ENCODE results near the gene C1orf174. TPM values are rescaled to one million over a fixed set of nuclear protein-coding genes. Genes with fewer than 3 reads are reported as not detected.

C1orf174 gene
- total and polyA plus RNA-seq, 4 donors: 10.8 to 19.3 (median 17.6) TPM

DNA sequence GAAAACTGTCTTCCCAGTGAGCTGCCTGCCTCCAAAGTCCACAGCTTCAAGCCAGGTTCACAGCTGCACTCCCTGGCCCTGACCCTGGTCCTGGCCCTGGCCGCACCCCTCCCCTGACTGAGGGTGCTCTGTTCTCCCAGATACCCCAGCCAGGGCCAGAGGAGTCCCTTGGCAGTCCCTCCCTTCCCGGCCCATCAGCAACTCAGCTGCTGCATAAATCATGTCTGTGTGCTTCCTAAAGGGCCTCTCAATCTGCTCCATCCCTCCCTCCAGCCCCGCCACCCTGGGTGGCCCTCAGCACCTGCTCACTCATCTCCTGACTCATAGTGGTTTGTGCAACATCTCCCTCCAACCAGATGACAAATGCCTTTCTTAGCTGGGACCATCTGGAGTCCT lies 24.8 kb upstream of the C1orf174 start:
- WGBS, 2 donors: 39 to 47% methylated on average over 3 of the region's 3 CpGs
- H3K27ac ChIP-seq (ENCODE audit: low read depth in 1 of 2, low read length in 1 of 2): no peak overlapping the region
- no peak for TF ChIP-seq CTCF (IDR thresholded peaks at IDR 0.05; ENCODE audit: control extremely low read depth, extremely low read depth)
- ATAC-seq (ENCODE audit: insufficient read depth, low FRiP score): no peak
- no peak overlapping the region for H3K4me3 ChIP-seq
- H3K36me3 ChIP-seq (ENCODE audit: control insufficient read depth in 4 of 4, insufficient read depth in 4 of 4, low read length in 4 of 4): no peaks in the 10 kb centered on the region
- no peak overlapping the region for H3K9ac ChIP-seq (ENCODE audit: insufficient read depth in 1 of 2, low read length in 2 of 2)
- peaks cover 0 to 9% (median 4%) of the 10 kb centered on the region in 5 donors for H3K4me1 ChIP-seq (ENCODE audit: control insufficient read depth in 5 of 5, insufficient read depth in 5 of 5, low read length in 5 of 5)
- peaks cover 0 to 3% (median 0%) of the 10 kb centered on the region in 3 donors for H3K27me3 ChIP-seq (ENCODE audit: control insufficient read depth in 3 of 3, insufficient read depth in 3 of 3, low read length in 2 of 3)
- peaks cover 0 to 5% (median 0%) of the 10 kb centered on the region in 4 donors for H3K9me3 ChIP-seq (ENCODE audit: control insufficient read depth in 4 of 4, insufficient read depth in 3 of 4, low read length in 3 of 4)
- DNase-seq: no peak

GRCh38 chr1:3924186-3924824 lies 24.2 kb upstream of the C1orf174 start:
- no peak for ATAC-seq (ENCODE audit: insufficient read depth, low FRiP score)
- no peak overlapping the region for H3K9ac ChIP-seq (ENCODE audit: insufficient read depth in 1 of 2, low read length in 2 of 2)
- peaks cover 0 to 3% (median 0%) of the 10 kb centered on the region in 3 donors for H3K27me3 ChIP-seq (ENCODE audit: control insufficient read depth in 3 of 3, insufficient read depth in 3 of 3, low read length in 2 of 3)
- no peak overlapping the region for H3K27ac ChIP-seq (ENCODE audit: low read depth in 1 of 2, low read length in 1 of 2)
- 51 to 61% methylated on average over 13 of the region's 13 CpGs for WGBS, 2 donors
- DNase-seq: no peak
- no peak for TF ChIP-seq CTCF (IDR thresholded peaks at IDR 0.05; ENCODE audit: control extremely low read depth, extremely low read depth)
- no peak overlapping the region for H3K4me3 ChIP-seq
- H3K36me3 ChIP-seq (ENCODE audit: control insufficient read depth in 4 of 4, insufficient read depth in 4 of 4, low read length in 4 of 4): no peaks in the 10 kb centered on the region
- peaks cover 0 to 9% (median 4%) of the 10 kb centered on the region in 5 donors for H3K4me1 ChIP-seq (ENCODE audit: control insufficient read depth in 5 of 5, insufficient read depth in 5 of 5, low read length in 5 of 5)
- peaks cover 0 to 3% (median 0%) of the 10 kb centered on the region in 4 donors for H3K9me3 ChIP-seq (ENCODE audit: control insufficient read depth in 4 of 4, insufficient read depth in 3 of 4, low read length in 3 of 4)

GRCh38 chr1:3923378-3924185 lies 23.5 kb upstream of the C1orf174 start:
- 82 to 86% methylated on average over 25 of the region's 25 CpGs for WGBS, 2 donors
- peaks cover 0 to 3% (median 0%) of the 10 kb centered on the region in 3 donors for H3K27me3 ChIP-seq (ENCODE audit: control insufficient read depth in 3 of 3, insufficient read depth in 3 of 3, low read length in 2 of 3)
- H3K4me3 ChIP-seq: no peak overlapping the region
- no peak overlapping the region for H3K27ac ChIP-seq (ENCODE audit: low read depth in 1 of 2, low read length in 1 of 2)
- DNase-seq (no peak), ATAC-seq (ENCODE audit: insufficient read depth, low FRiP score) (no peak)
- H3K9ac ChIP-seq (ENCODE audit: insufficient read depth in 1 of 2, low read length in 2 of 2): no peak overlapping the region
- no peaks in the 10 kb centered on the region for H3K36me3 ChIP-seq (ENCODE audit: control insufficient read depth in 4 of 4, insufficient read depth in 4 of 4, low read length in 4 of 4)
- H3K4me1 ChIP-seq (ENCODE audit: control insufficient read depth in 5 of 5, insufficient read depth in 5 of 5, low read length in 5 of 5): peaks cover 0 to 9% (median 0%) of the 10 kb centered on the region in 5 donors
- no peaks in the 10 kb centered on the region for H3K9me3 ChIP-seq (ENCODE audit: control insufficient read depth in 4 of 4, insufficient read depth in 3 of 4, low read length in 3 of 4)
- no peak for TF ChIP-seq CTCF (IDR thresholded peaks at IDR 0.05; ENCODE audit: control extremely low read depth, extremely low read depth)
